AG04449 (cell line): ENCODE results near the gene UFC1.

Experiments
- CTCF ChIA-PET: fragments of 350-600 bp; formaldehyde crosslinking; extraction: SDS; loops from one replicate; lab custom pipeline; 2021; ENCODE audit warnings: antibody characterized with exemption; lab: Yijun Ruan, JAX
- POLR2A ChIA-PET: fragments of 400-600, 350-600 bp; formaldehyde crosslinking; extraction: SDS; loops from one replicate; lab custom pipeline; 2020; ENCODE audit warnings: antibody characterized with exemption, inconsistent platforms; lab: Yijun Ruan, JAX
- DNase-seq: peaks from one replicate; pipeline ENCODE4 v3.0.0-alpha.2; 2010; ENCODE audit warnings: low read depth, low spot score
- H3K4me3 ChIP-seq: 2 replicates; pipeline ENCODE4 v1.5.1; 2011; ENCODE audit warnings: low read depth, mild to moderate bottlenecking, control low read depth, low read length
- TF ChIP-seq, protein P1 (sequence below): IDR thresholded peaks from one replicate; pipeline ENCODE4 v1.5.1; 2011; ENCODE audit warnings: mild to moderate bottlenecking, moderate library complexity, low read length, control low read depth, inconsistent platforms; ENCODE audit not compliant: insufficient read depth; ENCODE audit errors: missing control alignments

Gene UFC1

DNA sequence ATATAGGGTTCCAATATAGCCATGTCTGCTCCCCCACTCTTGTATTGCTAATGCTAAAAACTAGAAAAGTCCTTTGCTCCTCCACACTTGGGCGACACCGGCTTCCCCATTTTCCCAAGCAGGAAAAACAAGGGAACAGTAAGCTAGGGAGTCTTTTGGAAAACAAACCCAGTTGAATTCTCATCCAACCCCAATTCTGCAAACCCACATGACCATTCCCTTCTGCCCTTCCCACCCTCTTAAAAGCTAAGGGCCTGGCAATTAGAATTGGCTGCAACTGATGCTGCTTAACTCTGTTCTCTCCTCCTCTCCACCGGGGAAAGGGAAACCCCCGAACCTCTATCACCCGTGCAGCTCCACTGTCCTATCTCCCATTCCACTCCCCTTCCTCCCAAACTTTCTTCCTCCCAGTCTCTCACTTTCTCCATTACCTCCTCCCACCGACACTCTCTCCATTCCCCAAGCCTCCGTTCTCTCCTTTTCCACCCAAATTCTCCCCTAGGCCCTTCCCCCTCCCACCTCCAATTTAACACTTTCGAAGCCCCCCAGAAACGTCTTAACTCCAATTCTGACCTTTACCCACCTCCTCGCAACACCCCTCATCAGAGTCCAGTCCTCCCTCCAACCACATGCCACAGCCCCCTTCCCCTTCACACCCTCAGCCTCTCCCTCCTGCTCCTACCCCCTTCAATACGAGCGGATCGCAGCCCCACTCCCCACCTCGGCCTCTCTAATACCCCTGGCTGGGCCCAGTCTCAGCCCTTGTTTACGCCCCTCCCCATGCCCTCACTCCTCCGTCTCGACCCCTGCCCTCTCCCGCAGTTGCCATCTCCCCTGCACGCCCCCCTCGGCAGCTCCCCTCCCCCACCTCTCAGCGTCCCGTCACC, 22.0 kb upstream of the UFC1 start:
- TF ChIP-seq, protein P1, sequence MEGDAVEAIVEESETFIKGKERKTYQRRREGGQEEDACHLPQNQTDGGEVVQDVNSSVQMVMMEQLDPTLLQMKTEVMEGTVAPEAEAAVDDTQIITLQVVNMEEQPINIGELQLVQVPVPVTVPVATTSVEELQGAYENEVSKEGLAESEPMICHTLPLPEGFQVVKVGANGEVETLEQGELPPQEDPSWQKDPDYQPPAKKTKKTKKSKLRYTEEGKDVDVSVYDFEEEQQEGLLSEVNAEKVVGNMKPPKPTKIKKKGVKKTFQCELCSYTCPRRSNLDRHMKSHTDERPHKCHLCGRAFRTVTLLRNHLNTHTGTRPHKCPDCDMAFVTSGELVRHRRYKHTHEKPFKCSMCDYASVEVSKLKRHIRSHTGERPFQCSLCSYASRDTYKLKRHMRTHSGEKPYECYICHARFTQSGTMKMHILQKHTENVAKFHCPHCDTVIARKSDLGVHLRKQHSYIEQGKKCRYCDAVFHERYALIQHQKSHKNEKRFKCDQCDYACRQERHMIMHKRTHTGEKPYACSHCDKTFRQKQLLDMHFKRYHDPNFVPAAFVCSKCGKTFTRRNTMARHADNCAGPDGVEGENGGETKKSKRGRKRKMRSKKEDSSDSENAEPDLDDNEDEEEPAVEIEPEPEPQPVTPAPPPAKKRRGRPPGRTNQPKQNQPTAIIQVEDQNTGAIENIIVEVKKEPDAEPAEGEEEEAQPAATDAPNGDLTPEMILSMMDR = no peak
- peak overlapping the region; percentile 95 for H3K4me3 ChIP-seq
- no peak for DNase-seq
- ChIA-PET POLR2A (interaction anchor here (0.7 to 1.3 kb wide), 7 partner anchors 10 to 87 kb away, joined by 3 to 10 read pairs (median 3); partner anchors contain the start of genes NDUFS2 and USF1), CTCF (interaction anchor here (0.9 to 12.2 kb wide), 8 partner anchors 14 to 137 kb away, joined by 3 to 147 read pairs (median 4); partner anchors contain the start of genes KLHDC9, NIT1, PFDN2 and USP21)

DNA sequence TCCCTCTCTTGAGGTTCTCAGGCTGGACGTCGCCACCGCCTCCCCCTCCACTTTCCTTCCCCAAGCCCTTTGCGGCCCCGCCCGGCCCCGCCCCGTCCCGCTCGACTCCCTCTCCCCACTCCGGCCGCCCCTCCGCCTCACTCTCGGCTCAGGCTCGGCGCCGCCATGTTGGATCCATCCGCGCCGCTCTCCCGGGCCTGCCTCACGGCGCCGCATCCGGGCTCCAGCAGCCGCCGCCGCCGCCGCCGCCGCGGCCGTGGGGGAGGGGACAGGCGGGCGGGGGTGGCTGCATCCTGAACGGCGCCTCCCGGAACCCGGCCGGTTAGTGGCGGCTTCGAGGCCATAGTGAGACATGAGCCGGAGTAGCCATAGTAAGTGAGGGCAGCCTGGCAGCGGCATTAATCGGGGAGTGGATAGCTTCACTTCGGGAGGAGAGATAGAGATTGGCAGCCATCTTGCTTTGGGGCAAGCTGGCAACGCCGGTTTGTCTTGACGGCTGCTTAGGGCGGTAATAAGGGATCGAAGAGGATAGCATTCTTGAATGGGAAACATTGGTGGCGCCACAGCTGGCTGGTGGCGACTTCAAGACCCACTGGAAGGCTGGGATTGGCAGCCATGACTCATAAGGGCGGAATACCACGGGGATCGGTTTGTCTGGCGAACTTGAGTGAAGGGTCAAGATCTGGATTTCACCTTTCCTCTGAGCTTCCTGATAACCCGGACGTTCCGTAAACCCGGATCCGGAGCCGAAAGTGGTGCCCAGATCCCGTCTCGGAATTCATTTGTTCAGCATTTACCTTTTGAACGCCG, 21.2 kb upstream of the UFC1 start, which contains the start of gene DEDD:
Gene DEDD (minus strand): TSS at position 258 of the 810 bp plus-strand sequence. CDS start 8,205 bp downstream, outside the sequence.
- ChIA-PET CTCF (interaction anchor here (0.8 to 12.2 kb wide), 9 partner anchors 8 to 145 kb away, joined by 3 to 147 read pairs (median 3); partner anchors contain the start of genes USF1 and USP21), POLR2A (interaction anchor here (0.7 to 1.6 kb wide), 10 partner anchors 9 to 87 kb away, joined by 3 to 10 read pairs (median 4); partner anchors contain the start of genes NDUFS2, NIT1, PFDN2 and PPOX)
- peak within 1 kb of the TSS; percentile 95 for H3K4me3 ChIP-seq
- peak; percentile 82 for DNase-seq
- TF ChIP-seq, protein P1 = no peak

DNA sequence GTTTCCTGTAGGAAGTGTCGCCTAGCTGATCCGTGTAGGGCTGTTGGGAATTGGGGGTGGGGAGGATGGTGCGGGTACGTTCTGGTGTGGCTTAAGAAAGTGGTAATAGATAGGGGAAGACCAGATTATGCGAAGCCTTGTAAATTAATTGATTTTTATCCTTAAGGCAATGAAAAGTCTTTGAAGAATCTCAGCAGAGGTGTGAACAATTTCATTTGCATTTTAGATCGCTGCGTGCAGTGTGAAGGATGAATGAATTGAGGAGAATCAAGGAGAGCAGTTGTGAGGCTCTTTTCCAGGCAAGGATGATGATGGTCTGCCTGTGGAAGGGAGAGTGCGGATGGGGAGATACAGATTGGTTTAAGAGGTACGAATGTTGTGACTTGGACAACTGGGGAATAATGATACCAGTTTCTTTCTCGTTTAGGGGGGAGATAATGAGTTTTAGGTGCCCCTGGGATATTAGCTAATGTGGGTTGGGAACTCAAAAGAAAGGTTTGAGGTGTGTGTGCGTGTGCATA, 20.5 kb upstream of the UFC1 start:
- CTCF ChIA-PET = interaction anchor here (0.8 to 12.2 kb wide), 11 partner anchors 8 to 406 kb away, joined by 3 to 147 read pairs (median 3); partner anchors contain the start of genes USF1 and USP21
- peak overlapping the region; percentile 95 for H3K4me3 ChIP-seq
- TF ChIP-seq, protein P1 = no peak
- POLR2A ChIA-PET = interaction anchor here (0.9 to 1.6 kb wide), 8 partner anchors 8 to 88 kb away, joined by 3 to 10 read pairs (median 4); partner anchors contain the start of genes NIT1, PFDN2, PPOX and UFC1
- DNase-seq = no peak

DNA sequence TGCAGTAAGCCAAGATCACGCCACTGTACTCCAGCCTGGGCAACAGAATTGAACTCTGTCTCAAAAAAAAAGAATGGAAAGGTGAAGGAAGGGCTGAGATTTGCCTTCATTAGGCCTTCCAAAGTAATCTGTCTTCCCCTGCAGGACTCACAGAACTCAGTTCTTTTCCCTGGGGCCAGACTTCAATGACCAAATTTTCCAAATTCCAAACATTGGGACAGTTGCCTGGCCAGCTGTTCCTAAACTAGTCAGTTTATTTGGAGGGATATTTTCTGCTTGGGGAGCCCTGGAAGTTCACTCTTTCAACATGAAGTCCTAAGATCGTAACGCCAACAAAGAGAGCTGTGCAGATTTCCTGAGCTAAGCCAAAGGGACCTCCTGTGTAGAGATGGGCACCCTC, 15.9 kb upstream of the UFC1 start:
- POLR2A ChIA-PET = interaction anchor here (1.0 to 1.2 kb wide), 2 partner anchors 15 to 93 kb away, joined by 3 read pairs; partner anchors contain the start of gene UFC1
- DNase-seq = no peak
- TF ChIP-seq, protein P1 = no peak
- H3K4me3 ChIP-seq = no peak overlapping the region
- CTCF ChIA-PET = interaction anchor here (0.6 to 12.2 kb wide), 13 partner anchors 10 to 304 kb away, joined by 3 to 147 read pairs (median 6); partner anchors contain the start of genes KLHDC9, UFC1 and USF1

DNA sequence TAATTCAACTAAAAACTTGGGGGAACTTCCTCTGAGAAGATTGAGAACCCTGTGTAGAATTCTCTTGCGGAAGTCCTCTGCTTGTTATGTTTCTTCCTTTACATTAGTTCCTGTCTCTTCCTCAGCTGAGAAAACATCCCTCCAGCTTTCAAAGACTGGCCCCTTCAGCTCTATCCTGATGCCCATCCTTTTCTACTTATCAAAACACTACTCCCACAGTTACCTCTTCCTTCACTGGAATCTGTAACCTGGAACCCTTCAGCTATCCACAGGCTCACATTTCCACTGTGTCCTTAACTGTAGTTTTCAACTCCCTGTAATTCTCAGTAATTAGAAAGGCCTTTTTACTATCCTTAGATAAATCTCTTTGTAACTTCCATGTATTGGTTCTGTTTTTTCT, 15.3 kb upstream of the UFC1 start:
- POLR2A ChIA-PET = interaction anchor here (1.0 to 1.2 kb wide), 2 partner anchors 15 to 94 kb away, joined by 3 read pairs; partner anchors contain the start of gene UFC1
- no peak for DNase-seq
- TF ChIP-seq, protein P1 = no peak
- H3K4me3 ChIP-seq = no peak overlapping the region
- CTCF ChIA-PET = interaction anchor here (0.6 to 12.2 kb wide), 12 partner anchors 10 to 303 kb away, joined by 3 to 147 read pairs (median 6); partner anchors contain the start of genes KLHDC9, UFC1 and USF1
